Prostate gland (tissue), 2 donors: ENCODE results near the gene RCAN3. TPM values are rescaled to one million over a fixed set of nuclear protein-coding genes. Genes with fewer than 3 reads are reported as not detected.

Source experiments
- DNase-seq: peaks from one replicate; pipeline ENCODE4 v3.0.0-alpha.2; 2019; ENCODE audit warnings: low spot score
- H3K27ac ChIP-seq, 2 donors: fragments of 200-600 bp; sonication (generic); 2 replicates each; pipeline ENCODE4 v1.5.1; 2017 to 2019
- H3K27me3 ChIP-seq: fragments of 200-600 bp; sonication (generic); replicated peaks from 2 replicates; pipeline ENCODE4 v1.5.1; 2019; ENCODE audit not compliant: insufficient read depth
- H3K36me3 ChIP-seq, 2 donors: fragments of 200-600 bp; sonication (generic); 1 replicate in 1 of 2; 2 replicates in 1 of 2; pipeline versions ENCODE4 v1.5.1 to v1.8.1; 2017 to 2019
- H3K4me1 ChIP-seq: fragments of 200-600 bp; sonication (generic); replicated peaks from 2 replicates; pipeline ENCODE4 v1.5.1; 2019
- H3K4me3 ChIP-seq, 2 donors: fragments of 200-600 bp; sonication (generic); 2 replicates each; pipeline ENCODE4 v1.5.1; 2017 to 2019
- H3K9me3 ChIP-seq: fragments of 200-600 bp; sonication (generic); 2 replicates; pipeline ENCODE4 v1.5.1; 2017
- POLR2A ChIP-seq: fragments of 450-650 bp; IDR thresholded peaks from one replicate; pipeline ENCODE4 v1.6.1; 2016; ENCODE audit warnings: antibody characterized with exemption, mild to moderate bottlenecking
- POLR2AphosphoS5 ChIP-seq: sonication (generic); formaldehyde crosslinking; IDR thresholded peaks from one replicate; pipeline ENCODE4 v1.6.1; 2017; ENCODE audit warnings: antibody characterized with exemption
- WGBS: methylation state at CpG from one replicate; pipeline ENCODE4 v1.1.5; 2018; 5-methylcytosine and 5-hydroxymethylcytosine counted together
- intact Hi-C: fragments of 100-400 bp; cut with DNase I; formaldehyde crosslinking; loops from one replicate; pipeline ENCODE4 v1.14.2; 2022
- total RNA-seq, 2 donors: library from RNA; depleted of rRNA; stranded (reverse); fragments of >200 nt; gene quantifications; one replicate each; pipeline ENCODE4 v1.1.0, GENCODE V29; 2016
- TF ChIP-seq, protein P1 (sequence below), 4 experiments: fragments of 200-600 bp in 2 of 4; fragments of 450-650 bp in 2 of 4; sonication (generic) in 2 of 4; IDR thresholded peaks; 1 replicate in 3 of 4; 2 replicates in 1 of 4; pipeline ENCODE4 v1.5.1; 2016 to 2019; ENCODE audit warnings: antibody characterized with exemption in 4 of 4, mild to moderate bottlenecking in 2 of 4, moderate library complexity in 2 of 4

RCAN3 gene
- total RNA-seq, 2 donors from 2014 or later, result 50.8 to 238 TPM

DNA sequence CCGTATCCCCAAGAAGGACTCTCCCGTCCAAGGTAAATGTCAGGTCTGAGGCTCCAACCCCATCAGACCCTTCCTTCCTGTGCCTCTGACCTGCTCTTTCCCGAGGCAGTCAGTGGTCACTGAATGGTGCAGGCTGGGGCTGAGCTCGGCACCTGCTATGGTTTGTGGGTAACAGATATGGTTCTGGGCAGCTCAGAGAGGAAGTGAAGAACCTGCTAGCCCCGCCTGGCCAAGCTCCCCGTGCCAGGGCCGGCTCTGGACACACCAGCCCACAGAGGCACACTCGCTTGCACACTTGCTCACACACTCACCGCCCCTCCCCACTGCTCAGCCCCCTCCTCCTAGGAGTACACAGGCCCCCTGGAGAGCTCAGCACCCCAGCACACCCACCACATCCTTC, 69.7 kb downstream of the RCAN3 start:
- H3K4me1 ChIP-seq, result no peaks in the 10 kb centered on the region
- no peak overlapping the region for H3K4me3 ChIP-seq
- no peak overlapping the region for H3K27ac ChIP-seq
- no peaks in the 10 kb centered on the region for H3K36me3 ChIP-seq
- no peak for TF ChIP-seq POLR2A
- no peak for TF ChIP-seq POLR2AphosphoS5
- TF ChIP-seq, protein P1, sequence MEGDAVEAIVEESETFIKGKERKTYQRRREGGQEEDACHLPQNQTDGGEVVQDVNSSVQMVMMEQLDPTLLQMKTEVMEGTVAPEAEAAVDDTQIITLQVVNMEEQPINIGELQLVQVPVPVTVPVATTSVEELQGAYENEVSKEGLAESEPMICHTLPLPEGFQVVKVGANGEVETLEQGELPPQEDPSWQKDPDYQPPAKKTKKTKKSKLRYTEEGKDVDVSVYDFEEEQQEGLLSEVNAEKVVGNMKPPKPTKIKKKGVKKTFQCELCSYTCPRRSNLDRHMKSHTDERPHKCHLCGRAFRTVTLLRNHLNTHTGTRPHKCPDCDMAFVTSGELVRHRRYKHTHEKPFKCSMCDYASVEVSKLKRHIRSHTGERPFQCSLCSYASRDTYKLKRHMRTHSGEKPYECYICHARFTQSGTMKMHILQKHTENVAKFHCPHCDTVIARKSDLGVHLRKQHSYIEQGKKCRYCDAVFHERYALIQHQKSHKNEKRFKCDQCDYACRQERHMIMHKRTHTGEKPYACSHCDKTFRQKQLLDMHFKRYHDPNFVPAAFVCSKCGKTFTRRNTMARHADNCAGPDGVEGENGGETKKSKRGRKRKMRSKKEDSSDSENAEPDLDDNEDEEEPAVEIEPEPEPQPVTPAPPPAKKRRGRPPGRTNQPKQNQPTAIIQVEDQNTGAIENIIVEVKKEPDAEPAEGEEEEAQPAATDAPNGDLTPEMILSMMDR (IDR thresholded peaks at IDR 0.05), result no peak
- H3K9me3 ChIP-seq, result no peaks in the 10 kb centered on the region
- 77% methylated on average over 9 of the region's 9 CpGs for WGBS
- intact Hi-C loops, result no loop called here
- no peaks in the 10 kb centered on the region for H3K27me3 ChIP-seq
- DNase-seq, result no peak

DNA sequence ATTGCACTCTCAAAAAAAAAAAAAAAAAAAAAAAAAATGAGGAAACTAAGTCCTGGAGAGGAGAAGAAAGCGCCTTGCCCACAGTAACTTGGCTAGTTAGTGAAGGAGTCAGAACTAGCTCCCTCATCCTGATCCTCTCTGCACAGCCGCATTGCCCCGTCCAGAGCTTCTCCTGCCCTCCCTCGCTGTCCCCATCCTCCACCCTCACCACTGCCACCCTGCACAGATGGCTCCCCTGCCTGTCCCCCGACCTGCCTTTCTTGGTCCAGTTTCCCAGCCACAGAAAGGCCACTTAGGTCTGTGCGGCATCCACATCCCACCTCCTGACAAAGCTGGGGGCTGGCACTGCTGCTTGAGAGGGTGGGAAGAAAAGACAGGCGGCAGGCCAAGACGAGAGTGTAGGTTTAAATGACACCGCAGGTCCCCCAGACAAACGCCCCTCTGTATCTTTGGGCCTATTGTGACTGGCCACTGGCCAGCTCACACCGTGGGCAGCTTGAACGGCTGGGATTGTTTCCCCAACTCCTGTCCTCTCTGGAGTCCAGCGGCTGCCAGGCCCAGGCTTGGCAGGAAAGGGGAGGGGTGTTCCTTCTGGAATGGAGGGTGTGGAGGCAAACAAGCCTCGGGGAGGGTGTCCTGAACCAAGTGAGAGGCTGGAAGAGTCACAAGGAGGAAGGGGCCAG, 73.4 kb downstream of the RCAN3 start:
- TF ChIP-seq POLR2AphosphoS5 (no peak), POLR2A (no peak)
- TF ChIP-seq, protein P1 (IDR thresholded peaks at IDR 0.05), result no peak
- H3K36me3 ChIP-seq, result no peaks in the 10 kb centered on the region
- H3K9me3 ChIP-seq, result no peaks in the 10 kb centered on the region
- H3K27ac ChIP-seq, result no peak overlapping the region
- H3K4me1 ChIP-seq, result no peaks in the 10 kb centered on the region
- WGBS, result 45% methylated on average over 14 of the region's 14 CpGs
- intact Hi-C loops, result no loop called here
- no peak overlapping the region for H3K4me3 ChIP-seq
- no peaks in the 10 kb centered on the region for H3K27me3 ChIP-seq
- no peak for DNase-seq

DNA sequence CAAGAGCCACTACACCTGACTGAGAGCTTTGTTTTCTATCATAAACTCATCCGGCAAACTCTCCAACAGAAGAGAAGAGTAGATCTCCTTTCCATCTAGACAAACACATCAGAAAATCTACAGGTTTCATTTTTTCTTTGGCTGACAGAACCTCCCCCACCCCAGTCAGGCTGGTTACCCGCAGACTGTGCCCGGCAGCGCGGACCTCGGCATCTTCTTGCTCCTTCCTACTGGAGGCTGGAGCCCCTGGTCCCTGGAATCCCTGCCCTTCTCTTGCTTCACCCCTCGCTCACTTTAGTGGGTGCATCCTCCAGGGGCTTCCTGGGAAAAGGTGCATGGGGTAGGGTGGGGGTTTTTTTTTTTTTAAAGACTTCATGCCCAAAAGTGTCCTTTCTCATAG, 76.2 kb downstream of the RCAN3 start:
- no peaks in the 10 kb centered on the region for H3K4me1 ChIP-seq
- H3K4me3 ChIP-seq, result no peak overlapping the region
- no peak for DNase-seq
- intact Hi-C loops, result no loop called here
- TF ChIP-seq, protein P1 (IDR thresholded peaks at IDR 0.05), result no peak
- TF ChIP-seq POLR2A (no peak), POLR2AphosphoS5 (no peak)
- no peaks in the 10 kb centered on the region for H3K27me3 ChIP-seq
- no peaks in the 10 kb centered on the region for H3K36me3 ChIP-seq
- no peaks in the 10 kb centered on the region for H3K9me3 ChIP-seq
- 100% methylated on average over 6 of the region's 7 CpGs for WGBS
- H3K27ac ChIP-seq, result no peak overlapping the region

DNA sequence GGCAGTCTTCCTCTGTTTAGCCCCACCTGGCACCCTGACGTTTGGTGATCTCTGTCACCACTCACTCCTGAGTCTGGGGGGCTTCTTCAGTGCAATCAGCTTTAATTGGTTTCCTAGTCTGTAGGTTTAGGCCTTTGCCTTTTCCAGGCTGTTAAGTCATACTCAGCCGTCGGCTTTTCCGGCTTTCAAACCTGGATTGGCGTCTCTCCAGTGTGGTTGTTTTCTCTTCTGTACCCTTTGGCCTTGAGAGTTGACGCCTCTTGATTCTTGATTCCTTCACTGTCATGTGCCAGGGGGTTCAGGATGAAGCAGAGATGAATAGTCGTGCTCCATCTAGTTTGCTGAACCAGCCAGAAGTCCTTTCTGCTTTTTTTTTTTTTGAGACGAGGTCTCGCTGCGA, 78.1 kb downstream of the RCAN3 start:
- no peaks in the 10 kb centered on the region for H3K27me3 ChIP-seq
- H3K9me3 ChIP-seq, result no peaks in the 10 kb centered on the region
- no peak for TF ChIP-seq POLR2AphosphoS5
- no peak for TF ChIP-seq POLR2A
- TF ChIP-seq, protein P1 (IDR thresholded peaks at IDR 0.05), result no peak
- DNase-seq, result no peak
- 80% methylated on average over 10 of the region's 10 CpGs for WGBS
- H3K27ac ChIP-seq, result no peak overlapping the region
- H3K4me3 ChIP-seq, result no peak overlapping the region
- intact Hi-C loops, result no loop called here
- no peaks in the 10 kb centered on the region for H3K36me3 ChIP-seq
- H3K4me1 ChIP-seq, result no peaks in the 10 kb centered on the region

DNA sequence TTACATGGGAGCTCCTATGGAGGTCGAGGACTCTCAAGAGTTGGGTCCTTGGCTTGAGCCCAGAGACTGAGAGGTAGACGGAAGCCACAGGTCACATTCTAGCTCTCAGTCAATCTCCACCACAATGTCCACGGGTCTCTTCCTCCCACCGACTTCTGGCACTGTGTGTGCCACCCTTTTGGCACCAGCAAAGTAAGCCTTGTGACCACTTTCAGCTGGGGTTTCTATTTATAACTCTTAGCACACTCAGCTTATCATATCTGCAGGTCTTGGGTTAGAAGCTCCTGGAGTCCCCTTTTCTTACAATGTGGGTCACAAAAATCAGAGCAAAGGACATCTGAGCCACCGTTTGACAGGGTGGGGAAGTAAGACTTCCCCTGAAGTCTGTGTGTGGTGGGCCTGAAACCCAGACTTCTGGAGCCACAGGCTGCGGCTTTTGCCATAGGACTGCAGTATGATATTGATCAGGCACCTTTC, 81.6 kb downstream of the RCAN3 start:
- no peaks in the 10 kb centered on the region for H3K36me3 ChIP-seq
- no peak overlapping the region for H3K4me3 ChIP-seq
- H3K27ac ChIP-seq, result no peak overlapping the region
- DNase-seq, result no peak
- no peak for TF ChIP-seq POLR2AphosphoS5
- TF ChIP-seq, protein P1 (IDR thresholded peaks at IDR 0.05), result no peak
- no peaks in the 10 kb centered on the region for H3K9me3 ChIP-seq
- intact Hi-C loops, result no loop called here
- H3K4me1 ChIP-seq, result no peaks in the 10 kb centered on the region
- WGBS, result 66% methylated on average over 6 of the region's 6 CpGs
- no peaks in the 10 kb centered on the region for H3K27me3 ChIP-seq
